ENCODE measurements around the gene PDIA2. TPM values are rescaled to one million over a fixed set of nuclear protein-coding genes. Genes with fewer than 3 reads are reported as not detected.

The PDIA2 gene
- total and polyA plus RNA-seq, 10 of the 15 experiments (the other 5 are each of a cell fraction or from before 2014, with no cell fraction given): 0.11 to 0.36 TPM; not detected in 8

- TF ChIP-seq, protein P1, sequence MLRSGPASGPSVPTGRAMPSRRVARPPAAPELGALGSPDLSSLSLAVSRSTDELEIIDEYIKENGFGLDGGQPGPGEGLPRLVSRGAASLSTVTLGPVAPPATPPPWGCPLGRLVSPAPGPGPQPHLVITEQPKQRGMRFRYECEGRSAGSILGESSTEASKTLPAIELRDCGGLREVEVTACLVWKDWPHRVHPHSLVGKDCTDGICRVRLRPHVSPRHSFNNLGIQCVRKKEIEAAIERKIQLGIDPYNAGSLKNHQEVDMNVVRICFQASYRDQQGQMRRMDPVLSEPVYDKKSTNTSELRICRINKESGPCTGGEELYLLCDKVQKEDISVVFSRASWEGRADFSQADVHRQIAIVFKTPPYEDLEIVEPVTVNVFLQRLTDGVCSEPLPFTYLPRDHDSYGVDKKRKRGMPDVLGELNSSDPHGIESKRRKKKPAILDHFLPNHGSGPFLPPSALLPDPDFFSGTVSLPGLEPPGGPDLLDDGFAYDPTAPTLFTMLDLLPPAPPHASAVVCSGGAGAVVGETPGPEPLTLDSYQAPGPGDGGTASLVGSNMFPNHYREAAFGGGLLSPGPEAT (IDR thresholded peaks at IDR 0.05; ENCODE audit: low read depth): no peak
- TF ChIP-seq, protein P2, sequence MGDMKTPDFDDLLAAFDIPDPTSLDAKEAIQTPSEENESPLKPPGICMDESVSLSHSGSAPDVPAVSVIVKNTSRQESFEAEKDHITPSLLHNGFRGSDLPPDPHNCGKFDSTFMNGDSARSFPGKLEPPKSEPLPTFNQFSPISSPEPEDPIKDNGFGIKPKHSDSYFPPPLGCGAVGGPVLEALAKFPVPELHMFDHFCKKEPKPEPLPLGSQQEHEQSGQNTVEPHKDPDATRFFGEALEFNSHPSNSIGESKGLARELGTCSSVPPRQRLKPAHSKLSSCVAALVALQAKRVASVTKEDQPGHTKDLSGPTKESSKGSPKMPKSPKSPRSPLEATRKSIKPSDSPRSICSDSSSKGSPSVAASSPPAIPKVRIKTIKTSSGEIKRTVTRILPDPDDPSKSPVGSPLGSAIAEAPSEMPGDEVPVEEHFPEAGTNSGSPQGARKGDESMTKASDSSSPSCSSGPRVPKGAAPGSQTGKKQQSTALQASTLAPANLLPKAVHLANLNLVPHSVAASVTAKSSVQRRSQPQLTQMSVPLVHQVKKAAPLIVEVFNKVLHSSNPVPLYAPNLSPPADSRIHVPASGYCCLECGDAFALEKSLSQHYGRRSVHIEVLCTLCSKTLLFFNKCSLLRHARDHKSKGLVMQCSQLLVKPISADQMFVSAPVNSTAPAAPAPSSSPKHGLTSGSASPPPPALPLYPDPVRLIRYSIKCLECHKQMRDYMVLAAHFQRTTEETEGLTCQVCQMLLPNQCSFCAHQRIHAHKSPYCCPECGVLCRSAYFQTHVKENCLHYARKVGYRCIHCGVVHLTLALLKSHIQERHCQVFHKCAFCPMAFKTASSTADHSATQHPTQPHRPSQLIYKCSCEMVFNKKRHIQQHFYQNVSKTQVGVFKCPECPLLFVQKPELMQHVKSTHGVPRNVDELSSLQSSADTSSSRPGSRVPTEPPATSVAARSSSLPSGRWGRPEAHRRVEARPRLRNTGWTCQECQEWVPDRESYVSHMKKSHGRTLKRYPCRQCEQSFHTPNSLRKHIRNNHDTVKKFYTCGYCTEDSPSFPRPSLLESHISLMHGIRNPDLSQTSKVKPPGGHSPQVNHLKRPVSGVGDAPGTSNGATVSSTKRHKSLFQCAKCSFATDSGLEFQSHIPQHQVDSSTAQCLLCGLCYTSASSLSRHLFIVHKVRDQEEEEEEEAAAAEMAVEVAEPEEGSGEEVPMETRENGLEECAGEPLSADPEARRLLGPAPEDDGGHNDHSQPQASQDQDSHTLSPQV (IDR thresholded peaks at IDR 0.05): no peak
- TF ChIP-seq NFXL1 (IDR thresholded peaks at IDR 0.05; ENCODE audit: borderline replicate concordance): no peak
These were observed 2.9 kb upstream of the PDIA2 start (continued) for GRCh38 chr16:280005-280460.

DNA sequence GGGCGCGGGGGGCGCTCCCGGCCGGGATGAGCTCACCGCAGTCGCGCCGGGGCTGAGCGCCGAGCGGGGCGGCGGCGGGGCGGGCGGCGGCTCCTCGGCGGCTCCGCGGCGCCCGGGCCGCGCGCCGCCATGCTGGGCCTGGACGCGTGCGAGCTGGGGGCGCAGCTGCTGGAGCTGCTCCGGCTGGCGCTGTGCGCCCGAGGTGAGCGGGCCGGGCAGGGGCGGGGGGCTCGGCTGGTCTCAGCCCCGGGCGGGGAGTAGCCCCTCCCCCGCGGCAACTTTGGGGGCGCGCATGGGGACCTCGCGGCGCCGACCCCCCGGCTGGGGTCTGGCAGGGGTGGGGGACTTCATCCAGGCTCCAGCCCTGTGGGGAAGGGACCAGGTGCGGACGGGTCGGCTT, 2.4 kb upstream of the PDIA2 start, which contains the start of gene ARHGDIG:
Gene ARHGDIG (plus strand): TSS at position 40 of the 400 bp plus-strand sequence. CDS start 90 bp downstream, at position 130.
- intact Hi-C loops (cut with micrococcal nuclease; ENCODE audit: unreplicated experiment) (no loop called here), in situ Hi-C loops (cut with MboI) (no loop called here)
- ChIA-PET RAD21 (ENCODE audit: unreplicated experiment) (no interaction called here), CTCF (no interaction called here), POLR2A (no interaction called here), SMC1A (ENCODE audit: uncharacterized antibody, unreplicated experiment) (no interaction called here)
- Histone ChIP-seq H3K9me3 (replicated peaks; ENCODE audit: control insufficient read depth, insufficient read depth, low read length) (no peaks in the 10 kb centered on the region), H3K9ac (ENCODE audit: control insufficient read depth, insufficient read depth, low read length) (no peak within 1 kb of the TSS), H3K4me1 (ENCODE audit: control insufficient read depth, insufficient read depth, low read length) (no peaks in the 10 kb centered on the region), H2AFZ (ENCODE audit: control insufficient read depth, low read depth, low read length) (no peak within 1 kb of the TSS), H4K20me1 (ENCODE audit: control insufficient read depth, insufficient read depth) (no peaks in the 10 kb centered on the region), H3K27me3 (replicated peaks in 1 of 2; ENCODE audit: control insufficient read depth in 2 of 2, insufficient read depth in 2 of 2, low read length in 1 of 2) (peaks cover 0 to 3% of the 10 kb centered on the region in 2 experiments; a peak in 2 of 4 replicates), H3K79me2 (ENCODE audit: control insufficient read depth, insufficient read depth, low read length) (no peaks in the 10 kb centered on the region), H3K4me3 (no peak within 1 kb of the TSS), H3K36me3 (ENCODE audit: control insufficient read depth in 2 of 2, insufficient read depth in 2 of 2, low read length in 1 of 2) (no peaks in the 10 kb centered on the region), H3K27ac (ENCODE audit: control insufficient read depth, insufficient read depth) (no peak within 1 kb of the TSS), H3K4me2 (ENCODE audit: control insufficient read depth, insufficient read depth) (no peak within 1 kb of the TSS)
- no peak for FAIRE-seq
- no peak for ATAC-seq
- WGBS (ENCODE audit: insufficient coverage, insufficient replicate concordance, low lambda C conversion rate, missing lambda C conversion rate): 17% methylated on average over 21 of the region's 54 CpGs
- no peak for TF ChIP-seq BCL11A (IDR thresholded peaks at IDR 0.05; ENCODE audit: low read depth, low read length)
- TF ChIP-seq SMARCA5 (IDR thresholded peaks at IDR 0.05): no peak
- BruUV-seq (replicated peaks): no TSS peak
- no peak for DNase-seq (ENCODE audit: low read depth, low spot score)
